H7 (cell line): ENCODE results near the gene CASKIN2. TPM values are rescaled to one million over a fixed set of nuclear protein-coding genes. Genes with fewer than 3 reads are reported as not detected.
A peak's percentile ranks its signal among the peaks of the same experiment; 100 is the strongest.

Source experiments
- DNase-seq: peaks from one replicate; pipeline ENCODE4 v3.0.0; 2012
- H3K27me3 ChIP-seq: 2 replicates; pipeline ENCODE4 v1.6.0; 2011; ENCODE audit warnings: mild to moderate bottlenecking, low read length; ENCODE audit not compliant: control insufficient read depth, insufficient read depth
- H3K36me3 ChIP-seq: replicated peaks from 2 replicates; pipeline ENCODE4 v1.5.1; 2011; ENCODE audit warnings: low read length; ENCODE audit not compliant: control insufficient read depth, insufficient read depth
- H3K4me3 ChIP-seq: 2 replicates; pipeline ENCODE4 v1.5.1; 2011; ENCODE audit warnings: low read depth, mild to moderate bottlenecking, control low read depth, low read length, moderate library complexity; ENCODE audit not compliant: insufficient read depth
- total RNA-seq: library from RNA; depleted of rRNA; stranded (reverse); fragments of >200 nt; shearing (Covaris generic); gene quantifications from 2 replicates; pipeline ENCODE4 v1.2.3, GENCODE V29; 2014

CASKIN2 gene
- total RNA-seq, 1 experiment from 2014 or later = 13.1 TPM

- Histone ChIP-seq H3K27me3 (no peaks in the 10 kb centered on the region; the same call in 1 of the 2 replicates), H3K36me3 (peaks cover 10% of the 10 kb centered on the region), H3K4me3 (no peak overlapping the region)
- no peak for DNase-seq
Measured at GRCh38 chr17:75518201-75518600, 2.9 kb upstream of the CASKIN2 start.

GRCh38 chr17:75517297-75517865, 2.0 kb upstream of the CASKIN2 start:
- H3K36me3 ChIP-seq = peaks cover 11% of the 10 kb centered on the region
- peak overlapping the region; percentile 82 for H3K4me3 ChIP-seq
- H3K27me3 ChIP-seq = no peaks in the 10 kb centered on the region; the same call in 1 of the 2 replicates
- peak; percentile 80 for DNase-seq

GRCh38 chr17:75516619-75517296, 1.4 kb upstream of the CASKIN2 start:
- DNase-seq = no peak
- Histone ChIP-seq H3K4me3 (peak overlapping the region; percentile 82), H3K36me3 (peaks cover 9% of the 10 kb centered on the region), H3K27me3 (no peaks in the 10 kb centered on the region; the same call in 1 of the 2 replicates)

- H3K36me3 ChIP-seq = peaks cover 7% of the 10 kb centered on the region
- peak; percentile 99 for DNase-seq
- H3K4me3 ChIP-seq = peak within 1 kb of the TSS; percentile 97
- H3K27me3 ChIP-seq = no peaks in the 10 kb centered on the region; the same call in 1 of the 2 replicates
Measured at GRCh38 chr17:75516255-75516618, 900 bp upstream of the CASKIN2 start, which contains the start of gene TSEN54. Gene TSEN54, plus strand, starts transcription at chr17:75516528. Its CDS starts 33 bp downstream, at chr17:75516561.

GRCh38 chr17:75514919-75515495, 330 bp downstream of the CASKIN2 start:
- Histone ChIP-seq H3K27me3 (no peaks in the 10 kb centered on the region; the same call in 1 of the 2 replicates), H3K36me3 (peaks cover 7% of the 10 kb centered on the region), H3K4me3 (peak overlapping the region; percentile 97)
- peak; percentile 91 for DNase-seq

GRCh38 chr17:75514299-75514918, 928 bp downstream of the CASKIN2 start:
- H3K27me3 ChIP-seq = no peaks in the 10 kb centered on the region; the same call in 1 of the 2 replicates
- no peak for DNase-seq
- H3K4me3 ChIP-seq = peak overlapping the region; percentile 97
- peaks cover 8% of the 10 kb centered on the region for H3K36me3 ChIP-seq

GRCh38 chr17:75513641-75514000, 1.7 kb downstream of the CASKIN2 start:
- Histone ChIP-seq H3K27me3 (no peaks in the 10 kb centered on the region; the same call in 1 of the 2 replicates), H3K4me3 (no peak overlapping the region), H3K36me3 (peaks cover 9% of the 10 kb centered on the region)
- no peak for DNase-seq

- H3K36me3 ChIP-seq = peaks cover 7% of the 10 kb centered on the region
- H3K27me3 ChIP-seq = no peaks in the 10 kb centered on the region; the same call in 1 of the 2 replicates
- no peak for DNase-seq
- H3K4me3 ChIP-seq = no peak overlapping the region
Measured at GRCh38 chr17:75512926-75513640, 2.3 kb downstream of the CASKIN2 start.

- Histone ChIP-seq H3K4me3 (no peak overlapping the region), H3K27me3 (no peaks in the 10 kb centered on the region), H3K36me3 (peaks cover 7% of the 10 kb centered on the region)
- DNase-seq = no peak
Measured at GRCh38 chr17:75511610-75512575, 3.4 kb downstream of the CASKIN2 start.

- DNase-seq = no peak
- Histone ChIP-seq H3K4me3 (no peak overlapping the region), H3K36me3 (peaks cover 7% of the 10 kb centered on the region), H3K27me3 (no peaks in the 10 kb centered on the region)
Measured at GRCh38 chr17:75511270-75511609, 4.1 kb downstream of the CASKIN2 start.

GRCh38 chr17:75509528-75510258, 5.6 kb downstream of the CASKIN2 start:
- no peaks in the 10 kb centered on the region for H3K27me3 ChIP-seq

GRCh38 chr17:75508931-75509361, 6.4 kb downstream of the CASKIN2 start:
- no peaks in the 10 kb centered on the region for H3K27me3 ChIP-seq
- H3K4me3 ChIP-seq = no peak overlapping the region
- no peak for DNase-seq
- H3K36me3 ChIP-seq = peaks cover 7% of the 10 kb centered on the region

More at GRCh38 chr17:75509528-75510258, 5.6 kb downstream of the CASKIN2 start:
- Histone ChIP-seq H3K4me3 (no peak overlapping the region), H3K36me3 (peaks cover 7% of the 10 kb centered on the region)
- DNase-seq = no peak
